ENCODE data around the gene SHB. TPM values are rescaled to one million over a fixed set of nuclear protein-coding genes. Genes with fewer than 3 reads are reported as not detected.
A peak's percentile ranks its signal among the peaks of the same experiment; 100 is the strongest.

The SHB gene
- total RNA-seq, 1 experiment from 2014 or later = 56.4 TPM

GRCh38 chr9:38018241-38018957, 50.6 kb downstream of the SHB start:
- Histone ChIP-seq H3K36me3 (ENCODE audit: low read depth, low read length) (peaks cover 36% of the 10 kb centered on the region), H3K27me3 (ENCODE audit: low read length) (no peaks in the 10 kb centered on the region), H3K4me2 (ENCODE audit: low read length) (peak overlapping the region; percentile 82), H3K79me2 (ENCODE audit: low read length) (peaks cover 95% of the 10 kb centered on the region), H4K20me1 (ENCODE audit: low read length) (no peaks in the 10 kb centered on the region), H3K9me3 (ENCODE audit: low read length) (no peaks in the 10 kb centered on the region), H3K4me1 (ENCODE audit: insufficient read depth, low read length) (peaks cover 73% of the 10 kb centered on the region), H2AFZ (ENCODE audit: low read length) (no peak overlapping the region), H3K9me2 (replicated peaks; ENCODE audit: low read length) (no peaks in the 10 kb centered on the region), H3K9ac (ENCODE audit: low read length) (peak overlapping the region; percentile 64), H3F3A (ENCODE audit: low read length, unreplicated experiment) (peaks cover 10% of the 10 kb centered on the region), H3K4me3 (ENCODE audit: low read length) (peak overlapping the region; percentile 20; the same call in 1 of the 2 replicates), H3K27ac (ENCODE audit: low read length) (peak overlapping the region; percentile 97)
- ATAC-seq (no peak), DNase-seq (no peak)
- intact Hi-C loops (cut with micrococcal nuclease) = loop anchor here (2.0 to 5.0 kb wide), 3 partner anchors 48 to 244 kb away; no protein-coding TSS in a partner anchor
- ChIA-PET POLR2A (ENCODE audit: unreplicated experiment) (no interaction called here), CTCF (interaction anchor here (0.6 to 0.8 kb wide), 3 partner anchors 42 to 104 kb away, joined by 3 read pairs; no protein-coding TSS in a partner anchor)
- TF ChIP-seq CTCF (conservative IDR thresholded peaks at IDR 0.05; ENCODE audit: low read depth, low read length) (no peak), EZH2phosphoT487 (IDR thresholded peaks at IDR 0.05; ENCODE audit: borderline replicate concordance, low read length) (no peak), EZH2 (IDR thresholded peaks at IDR 0.05; ENCODE audit: low read length, unreplicated experiment) (no peak)
- BruUV-seq (replicated peaks) = no TSS peak

GRCh38 chr9:38017885-38018186, 51.2 kb downstream of the SHB start:
- POLR2A ChIA-PET (ENCODE audit: unreplicated experiment) = no interaction called here
- Histone ChIP-seq H3K9ac (ENCODE audit: low read length) (peak overlapping the region; percentile 64), H3K9me3 (ENCODE audit: low read length) (no peaks in the 10 kb centered on the region), H2AFZ (ENCODE audit: low read length) (no peak overlapping the region), H4K20me1 (ENCODE audit: low read length) (no peaks in the 10 kb centered on the region), H3K4me2 (ENCODE audit: low read length) (peak overlapping the region; percentile 82), H3K36me3 (ENCODE audit: low read depth, low read length) (peaks cover 36% of the 10 kb centered on the region), H3K4me1 (ENCODE audit: insufficient read depth, low read length) (peaks cover 68% of the 10 kb centered on the region), H3F3A (ENCODE audit: low read length, unreplicated experiment) (peaks cover 10% of the 10 kb centered on the region), H3K4me3 (ENCODE audit: low read length) (peak overlapping the region; percentile 1; the same call in 1 of the 2 replicates), H3K27ac (ENCODE audit: low read length) (peak overlapping the region; percentile 97), H3K79me2 (ENCODE audit: low read length) (peaks cover 95% of the 10 kb centered on the region), H3K9me2 (replicated peaks; ENCODE audit: low read length) (no peaks in the 10 kb centered on the region), H3K27me3 (ENCODE audit: low read length) (no peaks in the 10 kb centered on the region)
- DNase-seq (no peak), ATAC-seq (no peak)
- CTCF ChIA-PET = interaction anchor here (1.3 kb wide), 1 partner anchor 48 kb away, joined by 3 read pairs; no protein-coding TSS in a partner anchor
- intact Hi-C loops (cut with micrococcal nuclease) = loop anchor here (2.0 to 5.0 kb wide), 3 partner anchors 49 to 244 kb away; no protein-coding TSS in a partner anchor
- no TSS peak for BruUV-seq (replicated peaks)
- no peak for TF ChIP-seq EZH2phosphoT487 (IDR thresholded peaks at IDR 0.05; ENCODE audit: borderline replicate concordance, low read length)
- no peak for TF ChIP-seq EZH2 (IDR thresholded peaks at IDR 0.05; ENCODE audit: low read length, unreplicated experiment)
- TF ChIP-seq CTCF (conservative IDR thresholded peaks at IDR 0.05; ENCODE audit: low read depth, low read length) = no peak
